Suprapubic skin (tissue), 3 donors: Measurements from ENCODE around the gene THOC5.

Experiments used
- CTCF ChIP-seq, 2 donors: fragments of 200-600 bp in 1 of 2; fragments of 450-650 bp in 1 of 2; sonication (generic) in 1 of 2; IDR thresholded peaks; one replicate each; pipeline ENCODE4 v1.5.1; 2016 to 2019; ENCODE audit warnings: antibody characterized with exemption in 2 of 2, mild to moderate bottlenecking in 1 of 2, moderate library complexity in 1 of 2
- POLR2A ChIP-seq, 2 donors: fragments of 450-650 bp; IDR thresholded peaks; one replicate each; pipeline ENCODE4 v1.6.1; 2017; ENCODE audit warnings: antibody characterized with exemption in 2 of 2, mild to moderate bottlenecking in 2 of 2, moderate library complexity in 2 of 2

GRCh38 chr22:29581799-29582198 lies 28.2 kb upstream of the THOC5 start:
- no peak for TF ChIP-seq CTCF (IDR thresholded peaks at IDR 0.05)
- TF ChIP-seq POLR2A (IDR thresholded peaks at IDR 0.05) = no peak
